ENCODE data around the gene EPS8L3. TPM values are rescaled to one million over a fixed set of nuclear protein-coding genes. Genes with fewer than 3 reads are reported as not detected.
A peak's percentile ranks its signal among the peaks of the same experiment; 100 is the strongest.

EPS8L3 gene
- total RNA-seq, 1 donor from 2014 or later = not detected

DNA sequence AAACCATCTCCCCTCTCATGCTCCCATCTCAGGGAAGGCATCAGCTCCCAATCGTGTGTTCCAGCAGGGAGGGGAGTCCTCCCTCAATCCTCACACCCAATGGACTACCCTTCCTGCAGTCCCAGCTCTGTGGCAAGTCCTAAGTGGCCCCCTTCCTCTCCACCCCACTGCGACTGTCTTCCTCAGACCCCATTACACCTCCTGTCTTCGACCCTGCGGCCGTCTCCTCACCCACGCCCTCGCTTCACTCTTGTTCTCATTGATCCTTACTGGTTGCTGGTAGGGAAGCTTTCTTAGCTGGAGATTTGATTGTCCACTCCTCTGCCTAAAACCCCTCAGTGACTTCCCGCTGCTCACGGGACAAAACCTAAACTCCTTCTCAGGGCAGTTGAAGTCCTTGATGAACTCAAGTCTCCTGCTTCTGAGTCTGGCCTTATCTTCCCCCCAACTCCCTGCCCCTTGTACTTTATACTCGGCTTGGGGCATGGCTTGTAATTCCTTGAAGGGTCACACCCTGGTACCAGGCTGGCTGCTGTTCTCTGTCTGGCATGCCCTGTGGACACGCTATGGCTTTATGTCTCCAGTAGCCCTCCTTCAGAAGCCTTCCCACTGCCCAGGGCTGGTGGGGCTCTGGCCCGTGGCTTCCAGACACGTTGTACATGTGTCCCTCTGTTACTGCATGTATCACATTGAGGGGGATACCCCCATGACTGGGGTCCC is 2.3 kb upstream of the EPS8L3 start:
- H3K27me3 Mint-ChIP-seq (ENCODE audit: unreplicated experiment) = peaks cover 4% of the 10 kb centered on the region
- H3K9me3 Mint-ChIP-seq (ENCODE audit: unreplicated experiment) = peaks cover 1% of the 10 kb centered on the region
- no peak for TF ChIP-seq CTCF (IDR thresholded peaks at IDR 0.05; ENCODE audit: partially characterized antibody, unreplicated experiment)

GRCh38 chr1:109765483-109765815 is 1.7 kb upstream of the EPS8L3 start:
- Mint-ChIP-seq H3K36me3 (ENCODE audit: unreplicated experiment) (no peaks in the 10 kb centered on the region), H3K9me3 (ENCODE audit: unreplicated experiment) (peaks cover under 1% of the 10 kb centered on the region), H3K4me3 (ENCODE audit: unreplicated experiment) (no peak overlapping the region), H3K27ac (ENCODE audit: unreplicated experiment) (no peak overlapping the region), H3K4me1 (ENCODE audit: low read depth, unreplicated experiment) (no peaks in the 10 kb centered on the region), H3K27me3 (ENCODE audit: unreplicated experiment) (peaks cover 7% of the 10 kb centered on the region)
- no peak for TF ChIP-seq CTCF (IDR thresholded peaks at IDR 0.05; ENCODE audit: partially characterized antibody, unreplicated experiment)
- peak; percentile 3 for DNase-seq

More for the DNA sequence above, 2.3 kb upstream of the EPS8L3 start:
- H3K4me1 Mint-ChIP-seq (ENCODE audit: low read depth, unreplicated experiment) = peaks cover 1% of the 10 kb centered on the region
- no peak overlapping the region for H3K4me3 Mint-ChIP-seq (ENCODE audit: unreplicated experiment)
- no peaks in the 10 kb centered on the region for H3K36me3 Mint-ChIP-seq (ENCODE audit: unreplicated experiment)
- DNase-seq = peak; percentile 6
- no peak overlapping the region for H3K27ac Mint-ChIP-seq (ENCODE audit: unreplicated experiment)

DNA sequence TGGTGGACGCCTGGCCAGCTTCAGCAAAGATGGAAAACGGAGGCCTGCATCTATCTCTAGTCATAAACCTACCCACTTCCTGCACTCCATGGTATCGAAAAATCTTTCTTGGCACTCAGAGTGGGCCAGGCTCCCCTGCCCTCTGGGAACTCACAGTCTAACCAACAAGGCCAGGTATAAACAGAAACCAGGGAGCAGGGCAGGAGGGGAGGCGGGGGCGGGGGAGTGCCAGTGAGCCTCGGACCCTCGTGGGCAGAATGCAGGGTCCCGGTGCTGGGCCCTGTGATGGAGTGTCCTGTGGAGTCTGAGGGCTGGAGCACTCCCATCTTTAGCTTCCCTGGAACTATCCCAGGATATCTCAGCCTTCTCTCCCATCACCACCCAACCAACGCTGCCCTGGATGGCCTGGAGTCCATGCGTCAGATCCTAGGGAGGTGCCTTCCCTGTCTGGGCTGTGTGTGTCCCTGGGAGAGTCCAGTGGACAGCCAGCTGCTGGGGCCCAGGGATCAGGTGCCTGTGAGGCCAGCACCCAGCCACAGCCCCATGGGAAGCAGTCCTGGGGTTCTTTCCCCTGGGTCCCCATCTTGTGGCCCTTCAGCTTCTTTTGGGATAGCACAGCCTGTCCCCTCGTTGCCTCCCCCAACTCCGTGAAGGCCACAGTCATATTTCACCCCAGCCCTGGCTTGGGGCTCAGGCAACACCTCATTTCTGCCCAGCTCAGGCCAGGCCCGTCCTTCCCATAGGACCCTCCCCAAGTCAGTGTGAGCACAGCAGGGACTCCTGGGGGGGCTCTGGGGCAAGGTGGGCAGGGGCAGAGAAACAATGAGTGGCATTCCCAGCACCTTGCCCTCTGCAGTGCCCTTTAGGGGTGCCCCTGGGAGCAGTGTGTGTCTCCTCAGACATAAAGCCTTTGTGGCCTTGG is 1.1 kb upstream of the EPS8L3 start:
- H3K36me3 Mint-ChIP-seq (ENCODE audit: unreplicated experiment) = no peaks in the 10 kb centered on the region
- no peak for TF ChIP-seq CTCF (IDR thresholded peaks at IDR 0.05; ENCODE audit: partially characterized antibody, unreplicated experiment)
- no peaks in the 10 kb centered on the region for H3K9me3 Mint-ChIP-seq (ENCODE audit: unreplicated experiment)
- no peak overlapping the region for H3K27ac Mint-ChIP-seq (ENCODE audit: unreplicated experiment)
- no peaks in the 10 kb centered on the region for H3K4me1 Mint-ChIP-seq (ENCODE audit: low read depth, unreplicated experiment)
- peak; percentile 3 for DNase-seq
- no peak overlapping the region for H3K4me3 Mint-ChIP-seq (ENCODE audit: unreplicated experiment)
- peaks cover 7% of the 10 kb centered on the region for H3K27me3 Mint-ChIP-seq (ENCODE audit: unreplicated experiment)

- no peak for TF ChIP-seq CTCF (IDR thresholded peaks at IDR 0.05; ENCODE audit: partially characterized antibody, unreplicated experiment)
- peaks cover 5% of the 10 kb centered on the region for H3K27me3 Mint-ChIP-seq (ENCODE audit: unreplicated experiment)
- no peaks in the 10 kb centered on the region for H3K36me3 Mint-ChIP-seq (ENCODE audit: unreplicated experiment)
- no peaks in the 10 kb centered on the region for H3K4me1 Mint-ChIP-seq (ENCODE audit: low read depth, unreplicated experiment)
- H3K4me3 Mint-ChIP-seq (ENCODE audit: unreplicated experiment) = no peak overlapping the region
- H3K9me3 Mint-ChIP-seq (ENCODE audit: unreplicated experiment) = no peaks in the 10 kb centered on the region
- no peak overlapping the region for H3K27ac Mint-ChIP-seq (ENCODE audit: unreplicated experiment)
- DNase-seq = peak; percentile 5
Observed at GRCh38 chr1:109762821-109763645, 690 bp downstream of the EPS8L3 start.

Measured in glutamatergic neuron (in vitro differentiated cells).